IPS-20b (cell line): ENCODE data around the gene SUN3.

Source experiments
- H3K27ac ChIP-seq: one replicate; pipeline ENCODE4 v1.5.1; 2013; ENCODE audit warnings: low read length
- H3K27me3 ChIP-seq: 2 replicates; pipeline ENCODE4 v1.6.1; 2013; ENCODE audit warnings: mild to moderate bottlenecking, low read length, inconsistent platforms; ENCODE audit not compliant: insufficient read depth
- H3K36me3 ChIP-seq: 2 replicates; pipeline ENCODE4 v1.6.1; 2013; ENCODE audit warnings: low read depth, mild to moderate bottlenecking, inconsistent platforms, low read length, moderate library complexity; ENCODE audit not compliant: insufficient read depth
- H3K4me1 ChIP-seq: 2 replicates; pipeline ENCODE4 v1.6.1; 2013; ENCODE audit warnings: mild to moderate bottlenecking, control low read depth, inconsistent platforms, low read length, moderate library complexity; ENCODE audit not compliant: insufficient read depth
- H3K4me3 ChIP-seq: 2 replicates; pipeline ENCODE4 v1.5.1; 2013; ENCODE audit warnings: mild to moderate bottlenecking, low read length, inconsistent platforms
- H3K9ac ChIP-seq: 2 replicates; pipeline ENCODE4 v1.6.1; 2013; ENCODE audit warnings: low read depth, mild to moderate bottlenecking, inconsistent platforms, low read length, moderate library complexity
- H3K9me3 ChIP-seq: 2 replicates; pipeline ENCODE4 v1.6.1; 2013; ENCODE audit warnings: mild to moderate bottlenecking, low read depth, low read length, inconsistent platforms; ENCODE audit not compliant: insufficient read depth

SUN3 gene, protein sequence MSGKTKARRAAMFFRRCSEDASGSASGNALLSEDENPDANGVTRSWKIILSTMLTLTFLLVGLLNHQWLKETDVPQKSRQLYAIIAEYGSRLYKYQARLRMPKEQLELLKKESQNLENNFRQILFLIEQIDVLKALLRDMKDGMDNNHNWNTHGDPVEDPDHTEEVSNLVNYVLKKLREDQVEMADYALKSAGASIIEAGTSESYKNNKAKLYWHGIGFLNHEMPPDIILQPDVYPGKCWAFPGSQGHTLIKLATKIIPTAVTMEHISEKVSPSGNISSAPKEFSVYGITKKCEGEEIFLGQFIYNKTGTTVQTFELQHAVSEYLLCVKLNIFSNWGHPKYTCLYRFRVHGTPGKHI

DNA sequence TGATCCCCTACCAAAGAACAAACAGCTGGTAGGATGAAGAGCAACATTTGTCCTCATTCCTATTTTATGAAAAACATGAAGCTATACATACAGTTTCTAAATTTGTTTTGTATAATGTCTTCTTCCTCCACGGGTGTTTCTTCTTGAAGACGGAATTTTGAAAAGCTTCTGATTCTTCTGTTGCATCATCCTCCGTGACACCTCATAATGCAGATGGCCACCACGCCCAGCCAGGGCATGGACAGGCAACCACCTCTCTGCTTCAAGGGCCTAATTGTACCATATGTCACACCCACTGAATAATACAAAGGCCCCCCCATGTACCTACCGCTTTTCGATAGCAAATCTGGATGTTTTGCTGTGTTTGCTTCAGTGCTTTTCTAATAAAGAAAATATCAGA, at the start of gene SUN3:
TSS of gene SUN3 (minus strand) at position 170 of the 400 bp plus-strand sequence. CDS start at position 1, 169 bp downstream.
- Histone ChIP-seq H3K36me3 (no peaks in the 10 kb centered on the region), H3K27ac (no peak within 1 kb of the TSS), H3K9ac (no peak within 1 kb of the TSS), H3K27me3 (peaks cover 16% of the 10 kb centered on the region), H3K4me3 (no peak within 1 kb of the TSS), H3K9me3 (no peaks in the 10 kb centered on the region), H3K4me1 (no peaks in the 10 kb centered on the region)

DNA sequence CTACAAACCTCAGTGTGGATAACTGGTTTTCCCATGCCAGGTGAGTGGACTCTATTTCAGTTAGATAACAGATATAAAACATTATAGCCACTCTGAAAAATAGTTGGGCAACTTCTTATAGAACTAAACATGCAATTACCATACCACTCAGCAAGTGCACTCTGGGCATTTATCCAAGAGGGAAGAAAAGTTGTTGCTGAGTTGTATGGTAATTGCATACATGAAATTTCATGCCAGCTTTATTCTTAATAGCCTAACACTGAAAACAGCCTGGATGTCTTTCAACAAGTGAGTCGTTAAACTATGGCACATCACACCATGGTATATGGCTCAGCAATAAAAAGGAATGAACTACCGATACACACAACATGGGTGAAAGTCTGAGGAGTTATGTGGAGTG, 49.6 kb upstream of the SUN3 start:
- H3K4me1 ChIP-seq, result no peaks in the 10 kb centered on the region

DNA sequence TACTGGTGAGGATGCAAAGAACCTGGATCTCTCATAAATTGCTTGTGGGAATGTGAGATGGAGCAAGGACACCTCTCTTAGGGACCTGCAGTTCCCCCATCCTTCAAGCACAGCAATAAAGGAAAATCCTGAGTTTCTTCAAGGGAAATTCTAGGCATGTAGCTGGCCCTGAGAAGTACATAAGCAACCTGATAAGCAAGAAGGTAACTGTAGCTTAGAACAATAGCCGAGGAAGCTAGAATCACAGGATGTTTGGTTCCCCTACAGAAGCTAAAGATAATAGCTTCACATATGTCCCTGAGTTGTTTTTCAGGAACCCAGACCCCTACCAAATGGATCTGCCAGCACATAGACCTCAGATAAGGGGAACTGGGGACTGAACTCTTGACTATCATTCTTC, 48.5 kb upstream of the SUN3 start:
- Histone ChIP-seq H3K9ac (no peak overlapping the region), H3K27me3 (no peaks in the 10 kb centered on the region), H3K9me3 (no peaks in the 10 kb centered on the region), H3K4me1 (no peaks in the 10 kb centered on the region), H3K27ac (no peak overlapping the region), H3K4me3 (no peak overlapping the region), H3K36me3 (no peaks in the 10 kb centered on the region)

More for the DNA sequence above, 49.6 kb upstream of the SUN3 start:
- Histone ChIP-seq H3K4me3 (no peak overlapping the region), H3K9ac (no peak overlapping the region), H3K36me3 (no peaks in the 10 kb centered on the region), H3K9me3 (no peaks in the 10 kb centered on the region), H3K27me3 (no peaks in the 10 kb centered on the region), H3K27ac (no peak overlapping the region)

DNA sequence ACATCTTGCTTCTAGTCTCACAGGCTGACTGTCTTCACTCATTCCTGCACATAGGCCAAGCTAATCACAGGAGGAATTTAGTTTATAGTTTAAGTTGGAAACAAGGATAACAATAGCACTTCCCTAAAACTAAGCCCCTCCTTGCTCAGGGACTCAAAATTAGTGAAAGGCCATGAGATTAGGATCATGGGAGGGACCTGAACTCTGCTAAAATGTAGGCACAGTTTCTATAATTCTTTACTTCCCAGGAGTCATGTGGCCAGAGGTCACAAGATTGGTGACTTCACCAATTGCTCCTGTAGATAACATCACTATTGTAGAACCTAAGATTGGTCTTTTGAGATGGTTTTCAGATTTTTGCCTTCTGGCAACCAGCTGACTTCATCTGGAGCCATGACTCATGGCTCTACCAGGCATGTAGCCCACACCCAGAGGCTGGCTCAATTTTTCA, 45.3 kb upstream of the SUN3 start:
- Histone ChIP-seq H3K4me3 (no peak overlapping the region), H3K36me3 (no peaks in the 10 kb centered on the region), H3K27me3 (no peaks in the 10 kb centered on the region), H3K9ac (no peak overlapping the region), H3K9me3 (no peaks in the 10 kb centered on the region), H3K4me1 (no peaks in the 10 kb centered on the region), H3K27ac (no peak overlapping the region)

DNA sequence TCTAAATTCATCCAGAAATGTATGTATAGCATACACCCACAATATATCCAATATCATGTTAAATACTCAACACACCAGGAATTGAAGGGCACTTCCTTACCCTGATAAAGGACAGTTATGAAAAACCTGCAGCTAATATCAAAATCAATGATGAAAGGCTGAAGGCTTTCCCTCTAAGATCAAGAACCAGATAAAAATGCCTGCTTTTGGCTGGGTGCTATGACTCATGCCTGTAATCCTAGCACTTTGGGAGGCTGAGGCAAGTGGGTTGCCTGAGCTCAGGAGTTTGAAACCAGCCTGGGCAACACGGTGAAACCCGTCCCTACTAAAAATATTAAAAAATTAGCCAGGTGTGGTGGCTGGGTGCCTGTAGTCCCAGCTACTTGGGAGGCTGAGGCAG, 38.6 kb upstream of the SUN3 start:
- no peaks in the 10 kb centered on the region for H3K27me3 ChIP-seq
- no peaks in the 10 kb centered on the region for H3K9me3 ChIP-seq
- H3K36me3 ChIP-seq, result no peaks in the 10 kb centered on the region
- H3K4me3 ChIP-seq, result no peak overlapping the region
- H3K27ac ChIP-seq, result no peak overlapping the region
- no peak overlapping the region for H3K9ac ChIP-seq
- no peaks in the 10 kb centered on the region for H3K4me1 ChIP-seq

DNA sequence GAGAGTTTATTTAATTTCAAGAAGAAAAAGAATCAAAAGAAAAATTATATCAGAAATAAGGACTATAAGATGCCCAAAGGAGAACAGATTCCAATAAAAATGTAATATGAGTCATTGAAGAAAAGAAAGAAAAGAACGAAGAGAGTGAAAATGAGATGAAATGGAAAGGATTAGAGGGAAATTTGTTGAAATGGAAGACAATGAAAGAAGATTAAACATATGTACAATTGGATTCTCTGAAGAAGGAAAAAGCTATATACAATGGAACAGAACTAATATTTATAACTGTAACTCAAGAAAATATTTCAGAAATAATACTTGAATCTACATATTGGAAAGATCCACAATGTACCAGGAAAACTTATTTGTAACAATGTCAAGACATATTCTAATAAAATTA, 35.1 kb upstream of the SUN3 start:
- no peak overlapping the region for H3K9ac ChIP-seq
- no peaks in the 10 kb centered on the region for H3K27me3 ChIP-seq

DNA sequence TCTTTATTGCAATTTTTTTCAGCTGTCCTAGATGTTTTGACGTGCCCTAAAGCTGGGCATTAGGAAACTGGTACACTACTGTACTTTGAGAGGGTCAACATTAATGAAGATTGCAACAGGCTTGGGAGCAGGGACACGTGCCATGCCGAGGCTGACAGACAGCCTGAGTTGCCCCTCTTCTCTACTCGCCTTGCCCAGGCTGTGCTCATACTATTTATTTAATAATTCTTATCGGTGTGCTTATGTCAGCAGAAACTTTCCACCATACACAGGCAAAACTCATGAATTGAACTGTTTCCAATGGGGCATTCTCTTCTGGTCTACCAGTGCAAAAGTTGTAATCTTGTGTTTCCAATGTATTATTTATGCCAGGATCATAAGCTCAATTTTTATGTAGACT, 30.8 kb upstream of the SUN3 start:
- Histone ChIP-seq H3K27ac (no peak overlapping the region), H3K4me3 (no peak overlapping the region), H3K36me3 (no peaks in the 10 kb centered on the region), H3K9ac (no peak overlapping the region), H3K27me3 (no peaks in the 10 kb centered on the region), H3K9me3 (no peaks in the 10 kb centered on the region; the same call in 1 of the 2 replicates), H3K4me1 (no peaks in the 10 kb centered on the region)

More for the DNA sequence above, 35.1 kb upstream of the SUN3 start:
- H3K27ac ChIP-seq, result no peak overlapping the region
- H3K9me3 ChIP-seq, result no peaks in the 10 kb centered on the region
- no peaks in the 10 kb centered on the region for H3K36me3 ChIP-seq
- no peaks in the 10 kb centered on the region for H3K4me1 ChIP-seq
- no peak overlapping the region for H3K4me3 ChIP-seq

DNA sequence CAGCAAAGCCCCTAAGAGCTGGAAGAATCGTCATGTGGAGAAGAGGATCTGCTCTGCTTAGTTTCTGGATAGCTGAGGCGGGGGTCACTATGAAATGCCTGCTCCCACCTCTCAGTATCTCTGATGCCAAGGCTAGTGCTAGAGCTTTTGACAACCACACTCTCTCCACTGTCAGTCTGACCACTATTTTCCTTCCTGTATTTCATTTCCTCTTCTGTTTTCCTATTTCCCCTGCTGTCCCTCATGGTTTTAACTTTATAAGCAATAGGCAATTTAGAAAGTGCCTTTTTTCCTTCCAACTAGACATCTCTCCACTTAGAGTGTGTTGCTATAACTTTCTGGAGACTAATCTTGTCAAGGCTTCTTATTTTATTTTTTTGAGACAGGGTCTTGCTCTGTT, 30.1 kb upstream of the SUN3 start:
- no peak overlapping the region for H3K9ac ChIP-seq
- H3K4me3 ChIP-seq, result no peak overlapping the region
- H3K27ac ChIP-seq, result no peak overlapping the region
- H3K9me3 ChIP-seq, result no peaks in the 10 kb centered on the region; the same call in 1 of the 2 replicates
- H3K36me3 ChIP-seq, result no peaks in the 10 kb centered on the region
- no peaks in the 10 kb centered on the region for H3K27me3 ChIP-seq
- H3K4me1 ChIP-seq, result no peaks in the 10 kb centered on the region

DNA sequence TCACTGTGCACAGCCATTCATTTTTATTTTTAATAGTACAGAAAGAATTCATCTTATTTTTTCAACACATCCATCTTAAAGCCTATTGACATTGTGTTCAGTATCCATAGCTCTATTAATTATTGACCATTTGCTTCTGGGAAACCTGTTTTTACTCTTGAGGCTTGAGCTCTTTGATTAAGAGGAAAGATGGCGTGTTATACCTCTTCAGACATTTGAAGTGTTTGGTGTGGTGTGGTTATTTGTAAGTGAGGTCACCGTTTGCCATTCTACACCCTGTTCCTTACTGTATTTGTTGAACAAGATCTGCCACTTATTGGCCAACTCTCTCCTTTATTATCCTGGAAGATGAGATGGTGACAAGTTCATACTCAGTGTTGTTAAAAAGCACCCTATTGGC, 24.8 kb upstream of the SUN3 start:
- H3K9me3 ChIP-seq, result no peaks in the 10 kb centered on the region; the same call in 1 of the 2 replicates
- no peaks in the 10 kb centered on the region for H3K27me3 ChIP-seq
- no peaks in the 10 kb centered on the region for H3K36me3 ChIP-seq
- H3K9ac ChIP-seq, result no peak overlapping the region
- H3K27ac ChIP-seq, result no peak overlapping the region
- no peaks in the 10 kb centered on the region for H3K4me1 ChIP-seq
- no peak overlapping the region for H3K4me3 ChIP-seq

DNA sequence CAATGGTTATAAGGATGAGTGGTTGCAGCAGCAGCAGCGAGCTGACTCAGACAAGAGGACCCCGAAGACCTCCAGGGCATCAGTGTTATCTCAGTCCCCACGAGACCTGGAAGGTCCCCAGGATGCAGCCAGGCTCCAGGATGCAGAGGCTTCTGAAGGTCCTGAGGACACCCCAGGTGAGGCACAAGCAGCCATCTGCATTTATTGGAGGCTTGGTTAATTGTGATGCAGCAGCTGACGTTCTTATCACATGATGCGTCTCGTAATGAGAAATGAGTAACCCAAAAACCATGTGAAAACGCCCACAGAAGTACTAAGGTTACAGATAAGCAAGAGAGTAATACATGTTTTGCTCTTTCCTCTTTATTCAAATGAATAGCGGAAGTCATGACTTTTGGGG, 23.8 kb upstream of the SUN3 start:
- no peaks in the 10 kb centered on the region for H3K27me3 ChIP-seq
- no peak overlapping the region for H3K9ac ChIP-seq
- no peaks in the 10 kb centered on the region for H3K36me3 ChIP-seq
- H3K27ac ChIP-seq, result no peak overlapping the region
- no peaks in the 10 kb centered on the region for H3K4me1 ChIP-seq
- H3K4me3 ChIP-seq, result no peak overlapping the region
- H3K9me3 ChIP-seq, result no peaks in the 10 kb centered on the region; the same call in 1 of the 2 replicates

DNA sequence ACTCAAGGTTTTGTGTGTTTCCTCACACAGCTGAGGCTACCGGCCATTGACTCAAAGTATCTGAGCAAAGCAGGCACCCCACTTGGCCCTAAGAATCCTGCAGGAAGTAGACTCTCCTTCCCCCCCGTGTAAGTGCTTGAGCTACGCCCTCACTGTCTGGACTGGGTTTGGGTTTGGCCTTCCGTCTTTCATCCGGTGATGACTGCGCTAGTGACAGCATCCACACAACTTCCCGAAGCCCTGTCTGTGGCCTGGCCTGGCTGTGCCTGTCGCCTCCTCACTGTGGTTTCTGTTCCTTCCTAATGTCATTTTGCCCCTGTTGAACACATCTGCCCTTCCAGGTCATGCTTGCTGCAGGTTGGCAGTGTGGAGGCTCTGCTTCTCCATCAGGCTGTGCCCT, 20.9 kb upstream of the SUN3 start:
- Histone ChIP-seq H3K27ac (no peak overlapping the region), H3K9me3 (no peaks in the 10 kb centered on the region), H3K4me3 (no peak overlapping the region), H3K4me1 (no peaks in the 10 kb centered on the region), H3K27me3 (no peaks in the 10 kb centered on the region), H3K9ac (no peak overlapping the region), H3K36me3 (no peaks in the 10 kb centered on the region)

DNA sequence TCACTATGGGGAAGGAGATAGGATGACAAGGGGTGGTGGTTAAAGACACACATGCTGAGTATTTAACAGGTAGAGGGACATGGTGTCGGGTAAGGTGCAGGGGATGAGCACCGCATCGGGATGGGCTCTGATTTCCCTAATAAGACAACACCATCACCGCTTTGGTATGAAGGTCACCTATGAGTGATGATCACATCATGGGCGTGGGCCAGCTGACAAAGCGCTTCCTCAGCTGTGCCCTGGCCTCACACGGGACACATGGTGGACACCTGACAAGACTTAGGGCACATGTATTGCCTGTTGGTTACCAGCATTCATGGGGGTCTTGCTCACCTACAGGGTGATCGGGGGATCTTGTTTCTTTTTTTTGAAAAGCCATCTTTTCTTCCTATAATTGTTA, 19.2 kb upstream of the SUN3 start:
- Histone ChIP-seq H3K4me3 (no peak overlapping the region), H3K9me3 (no peaks in the 10 kb centered on the region), H3K9ac (no peak overlapping the region), H3K4me1 (no peaks in the 10 kb centered on the region), H3K36me3 (no peaks in the 10 kb centered on the region), H3K27ac (no peak overlapping the region), H3K27me3 (no peaks in the 10 kb centered on the region)
